ENCODE data around the gene CAMP. TPM values are rescaled to one million over a fixed set of nuclear protein-coding genes. Genes with fewer than 3 reads are reported as not detected.
A peak's percentile ranks its signal among the peaks of the same experiment; 100 is the strongest.

Gene CAMP
- not detected for total RNA-seq

- peaks cover 4% of the 10 kb centered on the region for H3K4me1 Mint-ChIP-seq (ENCODE audit: low read depth)
- H3K4me3 Mint-ChIP-seq = no peak within 1 kb of the TSS
- no peaks in the 10 kb centered on the region for H3K36me3 Mint-ChIP-seq (ENCODE audit: insufficient read depth)
- H3K9me3 Mint-ChIP-seq = no peaks in the 10 kb centered on the region
- DNase-seq (no peak), ATAC-seq (no peak)
- no peaks in the 10 kb centered on the region for H3K27me3 Mint-ChIP-seq (ENCODE audit: low read depth)
Measured at GRCh38 chr3:48222616-48223513, at the start of gene CAMP. Gene CAMP (plus strand): TSS chr3:48223495. CDS start chr3:48223512, 17 bp downstream.

DNA sequence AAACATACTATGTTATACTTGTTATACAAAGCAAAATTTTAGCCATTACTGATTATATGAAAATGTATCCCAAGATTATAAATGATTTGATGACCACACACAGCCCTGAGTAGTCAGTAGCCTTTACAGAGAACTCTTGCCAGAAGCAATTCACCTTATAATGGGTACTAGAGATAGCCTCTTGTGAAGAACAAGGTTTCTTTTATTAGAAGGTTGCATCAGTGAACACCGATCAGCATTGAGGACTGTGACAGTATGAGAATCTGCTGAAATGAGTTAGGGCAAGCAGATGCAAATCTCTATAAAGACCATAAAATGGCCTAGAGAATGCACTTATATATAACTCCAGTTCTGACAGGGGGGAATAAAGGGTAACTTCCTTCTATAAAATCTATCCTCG is 45.2 kb upstream of the CAMP start:
- H3K27me3 Mint-ChIP-seq (ENCODE audit: low read depth) = no peaks in the 10 kb centered on the region
- H3K4me1 Mint-ChIP-seq (ENCODE audit: low read depth) = no peaks in the 10 kb centered on the region
- ATAC-seq = no peak
- no peak overlapping the region for H3K4me3 Mint-ChIP-seq
- H3K36me3 Mint-ChIP-seq (ENCODE audit: insufficient read depth) = peaks cover 3% of the 10 kb centered on the region
- no peak for DNase-seq
- no peaks in the 10 kb centered on the region for H3K9me3 Mint-ChIP-seq

GRCh38 chr3:48180021-48180420 is 43.3 kb upstream of the CAMP start:
- Mint-ChIP-seq H3K36me3 (ENCODE audit: insufficient read depth) (peaks cover 2% of the 10 kb centered on the region), H3K27me3 (ENCODE audit: low read depth) (peaks cover 6% of the 10 kb centered on the region), H3K9me3 (no peaks in the 10 kb centered on the region), H3K4me1 (ENCODE audit: low read depth) (no peaks in the 10 kb centered on the region), H3K4me3 (no peak overlapping the region)
- no peak for DNase-seq
- no peak for ATAC-seq

DNA sequence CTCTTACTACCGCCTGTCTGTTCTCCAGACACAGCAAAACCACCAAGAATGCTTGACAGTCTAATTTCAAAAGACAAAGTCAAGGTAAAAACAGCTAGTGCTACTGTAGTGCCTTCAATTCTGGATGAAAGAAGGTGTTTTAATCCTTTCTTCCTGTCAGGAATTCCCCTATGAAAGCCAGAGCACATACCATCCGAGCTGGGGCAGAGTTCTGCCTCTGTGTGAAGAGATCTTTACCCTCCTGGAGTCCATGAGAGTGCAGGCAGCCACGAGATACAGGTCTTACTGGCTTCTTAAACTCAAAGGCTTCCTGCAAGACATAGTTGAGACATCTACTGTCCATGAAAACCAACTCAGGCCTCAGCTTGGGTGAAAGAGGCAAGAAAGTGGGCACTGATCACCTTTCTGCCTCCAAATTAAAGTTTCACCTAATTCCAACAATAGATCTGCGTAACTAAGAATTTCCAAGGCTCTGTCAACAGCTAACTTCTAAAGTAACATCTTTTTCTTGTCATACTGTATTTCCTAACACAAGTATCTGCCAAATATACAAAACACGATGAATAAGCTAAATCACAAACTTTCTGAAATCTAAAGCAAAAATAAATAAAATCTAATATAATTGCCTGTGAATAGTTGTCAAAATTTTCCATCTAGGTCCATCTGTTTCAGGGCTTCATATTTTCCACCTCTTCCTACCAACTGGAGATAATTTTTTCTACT is 42.6 kb upstream of the CAMP start:
- Mint-ChIP-seq H3K27me3 (ENCODE audit: low read depth) (peaks cover 13% of the 10 kb centered on the region), H3K36me3 (ENCODE audit: insufficient read depth) (peaks cover 2% of the 10 kb centered on the region), H3K9me3 (no peaks in the 10 kb centered on the region), H3K4me1 (ENCODE audit: low read depth) (no peaks in the 10 kb centered on the region), H3K4me3 (no peak overlapping the region)
- DNase-seq (no peak), ATAC-seq (no peak)

DNA sequence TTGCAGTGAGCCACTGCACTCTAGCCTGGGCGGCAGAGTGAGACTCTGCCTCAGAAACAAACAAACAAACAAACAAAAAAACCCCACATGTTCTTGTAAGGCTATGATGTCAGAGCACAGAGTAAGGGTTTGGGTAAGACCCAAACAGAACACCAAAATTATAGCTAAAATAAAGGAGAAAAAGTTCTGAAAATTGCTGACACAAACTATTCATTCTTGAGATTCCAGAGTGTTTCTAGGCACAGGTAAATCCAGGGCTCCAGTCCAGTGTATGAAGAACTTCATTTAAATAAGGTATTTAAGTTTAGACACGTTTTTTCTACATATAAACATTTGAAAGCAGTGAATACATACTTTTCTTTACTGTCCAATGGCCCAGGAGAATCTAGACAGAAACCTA is 39.0 kb upstream of the CAMP start:
- DNase-seq (no peak), ATAC-seq (no peak)
- H3K36me3 Mint-ChIP-seq (ENCODE audit: insufficient read depth) = peaks cover 9% of the 10 kb centered on the region
- peaks cover 7% of the 10 kb centered on the region for H3K4me1 Mint-ChIP-seq (ENCODE audit: low read depth)
- peaks cover 26% of the 10 kb centered on the region for H3K27me3 Mint-ChIP-seq (ENCODE audit: low read depth)
- no peak overlapping the region for H3K4me3 Mint-ChIP-seq
- no peaks in the 10 kb centered on the region for H3K9me3 Mint-ChIP-seq

DNA sequence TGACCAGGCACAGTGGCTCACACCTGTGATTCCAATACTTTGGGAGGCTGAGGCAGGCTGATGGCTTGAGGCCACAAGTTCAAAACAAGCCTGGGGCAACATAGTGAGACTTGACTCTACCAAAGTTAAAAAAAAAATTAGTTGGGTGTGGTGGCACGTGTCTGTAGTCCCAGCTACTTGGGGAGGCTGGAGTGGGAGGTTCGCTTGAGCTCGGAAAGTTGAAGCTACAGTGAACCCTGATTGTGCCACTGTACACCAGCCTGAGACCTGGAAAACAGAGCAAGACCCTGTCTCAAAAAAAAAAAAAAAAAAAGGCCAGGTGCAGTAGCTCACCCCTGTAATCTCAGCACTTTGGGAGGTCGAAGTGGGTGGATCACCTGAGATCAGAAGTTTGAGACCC is 38.2 kb upstream of the CAMP start:
- Mint-ChIP-seq H3K4me1 (ENCODE audit: low read depth) (peaks cover 7% of the 10 kb centered on the region), H3K36me3 (ENCODE audit: insufficient read depth) (peaks cover 9% of the 10 kb centered on the region), H3K27me3 (ENCODE audit: low read depth) (peaks cover 26% of the 10 kb centered on the region), H3K4me3 (no peak overlapping the region), H3K9me3 (no peaks in the 10 kb centered on the region)
- no peak for DNase-seq
- ATAC-seq = no peak

DNA sequence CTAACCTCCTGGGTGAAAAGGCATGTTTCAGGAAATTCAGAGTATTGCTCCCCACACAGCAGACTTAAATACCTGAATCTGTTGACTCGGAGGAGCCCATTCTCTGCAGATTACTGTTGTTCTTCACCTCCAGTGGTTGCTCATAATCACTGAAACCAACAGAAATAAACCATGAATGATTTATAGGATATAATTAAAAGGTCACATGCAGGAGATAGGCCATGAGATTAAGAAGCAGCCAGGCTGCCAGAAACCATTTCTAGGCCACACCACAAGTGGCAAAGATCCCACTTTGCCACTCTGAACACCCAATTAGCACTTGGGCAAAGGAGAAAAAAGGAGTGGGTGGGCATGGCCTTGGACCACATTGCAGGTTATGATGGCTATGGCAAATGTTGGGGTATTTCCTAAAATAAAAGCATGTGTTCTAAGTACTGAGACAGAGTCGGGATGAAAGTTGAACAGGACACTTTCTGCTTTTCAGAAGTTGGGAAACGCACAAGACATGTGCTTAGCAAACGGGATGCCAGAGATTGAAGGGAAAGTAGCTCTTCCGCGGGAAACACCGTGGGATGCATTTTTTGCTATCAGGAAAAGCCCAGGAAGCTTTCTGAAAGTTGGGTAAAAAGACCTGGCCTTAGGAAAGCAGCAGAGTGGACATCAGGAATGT is 36.5 kb upstream of the CAMP start:
- peak overlapping the region; percentile 82 for H3K4me3 Mint-ChIP-seq
- no peaks in the 10 kb centered on the region for H3K9me3 Mint-ChIP-seq
- peaks cover 26% of the 10 kb centered on the region for H3K27me3 Mint-ChIP-seq (ENCODE audit: low read depth)
- no peak for DNase-seq
- no peak for ATAC-seq
- H3K4me1 Mint-ChIP-seq (ENCODE audit: low read depth) = peaks cover 7% of the 10 kb centered on the region
- H3K36me3 Mint-ChIP-seq (ENCODE audit: insufficient read depth) = peaks cover 9% of the 10 kb centered on the region

DNA sequence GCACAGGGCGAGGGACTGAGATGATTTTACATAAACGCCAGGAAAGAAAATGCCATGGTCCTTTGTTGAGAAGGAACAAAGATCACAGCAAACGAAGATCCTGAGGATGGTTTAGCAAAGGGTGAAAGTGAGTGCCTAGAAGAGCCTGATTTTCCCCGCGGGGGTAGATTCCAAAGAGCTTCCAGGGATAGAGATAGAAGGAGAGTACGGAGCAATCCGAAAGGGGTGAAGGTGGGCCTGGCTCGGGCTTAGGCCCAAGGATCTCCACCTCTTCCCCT is 36.1 kb upstream of the CAMP start:
- H3K36me3 Mint-ChIP-seq (ENCODE audit: insufficient read depth) = peaks cover 9% of the 10 kb centered on the region
- no peak for ATAC-seq

DNA sequence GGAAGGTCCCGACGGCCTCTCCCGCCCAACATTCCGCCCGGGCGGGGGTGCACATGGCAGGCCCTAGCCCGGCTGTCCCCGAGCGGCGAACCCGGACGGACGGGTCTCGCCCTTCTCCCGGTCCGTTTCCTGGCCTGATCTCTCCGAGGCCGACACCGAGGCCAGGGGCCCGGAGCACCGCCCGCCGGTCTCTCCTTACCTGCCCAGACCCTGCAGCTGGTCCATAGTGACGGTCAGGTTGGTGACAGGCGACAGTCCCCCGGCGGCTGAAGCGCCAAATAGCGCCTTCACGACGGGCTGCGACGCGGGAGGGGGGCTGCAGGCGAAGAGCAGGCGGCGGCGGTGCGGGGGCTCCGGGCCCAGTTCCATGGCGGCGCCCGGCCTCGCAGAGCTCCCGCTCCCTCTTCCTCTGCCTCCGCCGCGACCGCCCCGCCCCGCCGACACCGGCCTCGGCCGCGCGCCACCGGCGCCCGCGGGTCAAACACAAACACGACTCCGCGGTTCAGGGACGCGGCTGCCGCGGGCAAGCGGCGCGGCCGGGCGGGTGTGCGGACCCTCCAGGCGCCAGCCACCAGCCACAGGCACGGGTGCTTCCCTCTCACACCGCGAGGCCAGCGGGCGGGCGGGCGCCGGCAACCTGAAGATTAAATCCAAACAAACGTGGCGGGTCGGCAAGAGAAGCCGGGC is 35.6 kb upstream of the CAMP start:
- ATAC-seq (peak; percentile 47 to 50), DNase-seq (no peak)
- Mint-ChIP-seq H3K27me3 (ENCODE audit: low read depth) (peaks cover 26% of the 10 kb centered on the region), H3K4me3 (peak overlapping the region; percentile 89), H3K4me1 (ENCODE audit: low read depth) (peaks cover 7% of the 10 kb centered on the region), H3K36me3 (ENCODE audit: insufficient read depth) (peaks cover 7% of the 10 kb centered on the region), H3K9me3 (no peaks in the 10 kb centered on the region)

More for the DNA sequence above, 36.1 kb upstream of the CAMP start:
- H3K9me3 Mint-ChIP-seq = no peaks in the 10 kb centered on the region
- no peak for DNase-seq
- H3K4me3 Mint-ChIP-seq = peak overlapping the region; percentile 82
- H3K27me3 Mint-ChIP-seq (ENCODE audit: low read depth) = peaks cover 26% of the 10 kb centered on the region
- H3K4me1 Mint-ChIP-seq (ENCODE audit: low read depth) = peaks cover 7% of the 10 kb centered on the region

DNA sequence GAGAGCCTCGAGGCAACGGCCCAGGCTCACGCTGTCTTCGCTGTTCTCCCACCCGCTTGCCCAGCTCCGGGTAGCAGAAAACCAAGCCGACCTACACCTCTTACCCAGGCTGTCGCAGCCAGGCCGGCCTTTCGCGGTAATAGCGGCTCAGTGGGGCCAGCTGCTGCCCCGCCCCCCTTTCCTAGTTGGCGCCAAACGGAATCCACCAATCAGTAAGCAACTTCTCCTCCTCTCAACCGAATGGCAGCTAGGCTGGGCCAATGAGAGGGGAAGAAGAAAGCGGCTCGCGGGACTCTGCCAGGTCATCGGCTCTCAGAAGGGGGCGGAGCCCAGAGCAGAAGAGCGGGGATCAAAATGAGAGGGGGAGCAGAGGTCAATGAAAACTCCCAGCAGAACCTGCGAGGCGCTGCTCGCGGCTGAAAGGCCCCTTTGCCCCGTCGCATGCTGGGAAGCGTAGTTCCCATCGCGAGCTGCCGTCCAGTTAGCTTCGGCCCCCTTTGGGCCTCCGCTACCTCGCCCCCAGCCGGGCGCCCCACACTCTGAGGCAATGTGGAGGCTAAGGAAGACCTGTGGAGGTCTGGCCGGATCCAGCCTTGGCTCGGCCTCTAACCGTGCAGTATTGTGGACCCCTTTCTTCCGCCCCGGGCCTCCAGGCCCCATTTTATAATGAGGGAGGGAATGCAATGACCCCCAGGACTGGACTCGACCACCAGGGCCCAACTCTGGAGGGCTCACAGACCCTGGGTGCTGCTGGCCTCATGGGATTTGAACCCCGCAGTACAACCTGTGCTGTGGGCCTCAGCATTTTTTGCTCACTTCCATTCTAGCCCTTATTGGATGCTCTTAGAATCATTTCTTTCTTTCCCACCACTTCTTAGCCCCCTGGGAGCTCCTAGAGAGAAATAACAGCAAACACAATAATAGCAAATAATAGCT is 34.8 kb upstream of the CAMP start, which contains the start of gene CDC25A:
Gene CDC25A (minus strand): TSS at position 152 of the 936 bp plus-strand sequence. CDS start 470 bp downstream, outside the sequence.
- peak; percentile 99 for ATAC-seq

GRCh38 chr3:48189321-48189720 is 34.0 kb upstream of the CAMP start:
- Mint-ChIP-seq H3K9me3 (no peaks in the 10 kb centered on the region), H3K4me1 (ENCODE audit: low read depth) (peaks cover 7% of the 10 kb centered on the region), H3K4me3 (no peak overlapping the region), H3K27me3 (ENCODE audit: low read depth) (peaks cover 21% of the 10 kb centered on the region), H3K36me3 (ENCODE audit: insufficient read depth) (peaks cover 7% of the 10 kb centered on the region)
- no peak for ATAC-seq
- DNase-seq = no peak

More for the DNA sequence above, 34.8 kb upstream of the CAMP start, which contains the start of gene CDC25A:
- peaks cover 7% of the 10 kb centered on the region for H3K36me3 Mint-ChIP-seq (ENCODE audit: insufficient read depth)
- peaks cover 7% of the 10 kb centered on the region for H3K4me1 Mint-ChIP-seq (ENCODE audit: low read depth)
- peak within 1 kb of the TSS; percentile 89 for H3K4me3 Mint-ChIP-seq
- peak; percentile 88 for DNase-seq
- H3K27me3 Mint-ChIP-seq (ENCODE audit: low read depth) = peaks cover 22% of the 10 kb centered on the region
- no peaks in the 10 kb centered on the region for H3K9me3 Mint-ChIP-seq

DNA sequence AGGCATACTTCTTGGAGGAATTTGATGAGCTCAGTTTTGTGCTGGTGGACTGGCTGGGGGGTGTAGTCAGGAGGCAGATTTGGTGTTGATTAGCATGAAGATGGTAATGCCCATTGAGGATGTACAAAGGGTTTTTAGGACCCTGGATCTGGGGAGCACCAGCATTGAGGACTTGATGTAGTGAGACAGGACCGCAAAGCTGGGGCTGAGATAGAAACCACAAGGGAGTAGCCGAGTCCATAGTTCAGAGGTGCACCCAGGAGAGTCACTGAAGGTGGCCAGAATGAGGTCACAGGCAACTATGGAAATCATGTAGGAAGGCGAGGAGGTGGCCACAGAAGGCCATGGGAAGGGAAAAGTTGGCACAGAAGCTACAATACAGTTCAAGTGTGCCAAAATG is 32.4 kb upstream of the CAMP start:
- no peaks in the 10 kb centered on the region for H3K9me3 Mint-ChIP-seq
- ATAC-seq = no peak
- H3K4me3 Mint-ChIP-seq = no peak overlapping the region
- H3K36me3 Mint-ChIP-seq (ENCODE audit: insufficient read depth) = peaks cover 7% of the 10 kb centered on the region
- DNase-seq = no peak
- peaks cover 11% of the 10 kb centered on the region for H3K27me3 Mint-ChIP-seq (ENCODE audit: low read depth)
- peaks cover 7% of the 10 kb centered on the region for H3K4me1 Mint-ChIP-seq (ENCODE audit: low read depth)

DNA sequence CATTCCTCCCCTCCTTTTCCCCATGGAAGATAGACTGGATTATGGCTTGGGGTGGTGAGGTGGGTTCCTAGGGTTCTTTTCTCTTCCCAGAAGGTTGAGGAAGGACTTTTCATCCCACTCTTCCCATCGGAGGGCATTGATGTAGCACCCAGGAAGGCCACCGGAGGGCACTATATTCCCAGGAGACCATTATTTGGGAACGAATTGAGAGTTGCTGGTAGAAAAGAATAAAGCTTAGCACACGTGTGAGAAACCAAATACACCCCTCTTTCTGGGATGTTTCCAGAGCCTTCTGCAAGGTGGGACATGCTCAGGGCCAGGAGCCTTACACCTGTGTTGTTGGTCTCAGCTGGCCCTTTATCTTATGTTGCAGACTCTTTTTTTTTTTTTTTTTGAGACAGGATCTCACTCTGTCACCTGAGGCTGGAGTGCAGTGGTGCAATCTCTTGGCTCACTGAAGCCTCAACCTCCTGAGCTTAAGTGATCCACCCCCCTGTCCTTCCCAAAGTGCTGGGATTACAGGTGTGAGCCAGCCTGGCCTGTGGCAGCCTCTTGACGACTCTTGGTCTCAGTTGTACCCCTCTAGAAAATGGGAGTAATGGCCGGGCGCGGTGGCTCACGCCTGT is 28.7 kb upstream of the CAMP start:
- ATAC-seq (no peak), DNase-seq (no peak)
- Mint-ChIP-seq H3K4me1 (ENCODE audit: low read depth) (no peaks in the 10 kb centered on the region), H3K36me3 (ENCODE audit: insufficient read depth) (no peaks in the 10 kb centered on the region), H3K27me3 (ENCODE audit: low read depth) (no peaks in the 10 kb centered on the region), H3K9me3 (no peaks in the 10 kb centered on the region), H3K4me3 (no peak overlapping the region)

Measured in activated T-cell treated with anti-CD3 and anti-CD28 coated beads, Interleukin-2, amount 50 U/mL, for 4 hours (primary cell).